OCI-LY3 (cell line): Measurements from ENCODE around the gene GPR146.

Experiments
- CTCF ChIP-seq: fragments of 200-600, 300-600 bp; sonication (generic); IDR thresholded peaks from 2 replicates; pipeline ENCODE4 v1.5.1; 2014; ENCODE audit warnings: antibody characterized with exemption, low read length, low read depth
- EZH2phosphoT487 ChIP-seq: fragments of 200-600 bp; shearing (Covaris generic); IDR thresholded peaks from 2 replicates; pipeline ENCODE4 v1.6.1; 2018; ENCODE audit warnings: antibody characterized with exemption, mixed run types, low read depth

GRCh38 chr7:1053002-1053411 is 8.7 kb downstream of the GPR146 start:
- TF ChIP-seq CTCF (no peak), EZH2phosphoT487 (no peak)
